HG03354 (cell line): ENCODE measurements around the gene AGO1.
"Not testable (repeated sequence)": the region's sequence is repeated elsewhere in the genome, so short reads cannot be mapped to it uniquely, and the experiment has no call there.

Experiments
- ATAC-seq: cut with Tn5 transposase; IDR thresholded peaks from one replicate; pipeline ENCODE4 v1.9.1; 2021; ENCODE audit warnings: mild to moderate bottlenecking; ENCODE audit not compliant: unreplicated experiment, poor library complexity, severe bottlenecking

The AGO1 gene

GRCh38 chr1:35864813-35865212 lies 18.2 kb upstream of the AGO1 start:
- ATAC-seq = no peak

- ATAC-seq = no peak
Measured at GRCh38 chr1:35866991-35867390, 16.0 kb upstream of the AGO1 start.

DNA sequence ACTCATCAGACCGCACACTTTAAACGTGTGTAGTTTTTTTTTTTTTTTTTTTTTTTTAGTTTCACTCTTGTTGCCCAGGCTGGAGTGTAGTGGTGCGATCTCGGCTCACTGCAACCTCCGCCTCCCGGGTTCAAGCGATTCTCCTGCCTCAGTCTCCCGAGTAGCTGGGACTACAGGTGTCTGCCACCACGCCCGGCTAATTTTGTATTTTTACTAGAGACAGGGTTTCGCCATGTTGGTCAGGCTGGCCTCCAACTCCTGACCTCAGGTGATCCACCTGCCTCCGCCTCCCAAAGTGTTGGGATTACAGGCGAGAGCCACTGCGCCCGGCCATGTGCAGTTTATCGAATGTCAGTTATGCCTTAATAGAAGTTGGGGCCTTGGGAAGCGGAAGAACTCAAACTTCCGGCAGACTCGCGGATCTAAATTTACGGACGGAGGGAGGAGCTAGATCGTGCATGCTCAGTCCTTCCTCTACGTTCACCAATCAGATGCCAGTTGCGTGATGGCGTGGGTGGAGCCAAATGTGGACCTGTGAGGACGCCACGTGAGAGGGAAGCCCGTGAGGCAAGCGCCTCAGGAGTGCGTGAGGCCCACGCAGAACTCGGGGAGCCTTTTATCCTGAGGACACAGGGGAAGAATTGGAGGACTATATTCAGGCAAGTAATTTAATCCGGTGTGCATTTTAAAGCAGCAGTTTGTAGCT lies 13.6 kb upstream of the AGO1 start:
- ATAC-seq = not testable (repeated sequence)

GRCh38 chr1:35870651-35871309 lies 12.2 kb upstream of the AGO1 start:
- ATAC-seq = no peak

DNA sequence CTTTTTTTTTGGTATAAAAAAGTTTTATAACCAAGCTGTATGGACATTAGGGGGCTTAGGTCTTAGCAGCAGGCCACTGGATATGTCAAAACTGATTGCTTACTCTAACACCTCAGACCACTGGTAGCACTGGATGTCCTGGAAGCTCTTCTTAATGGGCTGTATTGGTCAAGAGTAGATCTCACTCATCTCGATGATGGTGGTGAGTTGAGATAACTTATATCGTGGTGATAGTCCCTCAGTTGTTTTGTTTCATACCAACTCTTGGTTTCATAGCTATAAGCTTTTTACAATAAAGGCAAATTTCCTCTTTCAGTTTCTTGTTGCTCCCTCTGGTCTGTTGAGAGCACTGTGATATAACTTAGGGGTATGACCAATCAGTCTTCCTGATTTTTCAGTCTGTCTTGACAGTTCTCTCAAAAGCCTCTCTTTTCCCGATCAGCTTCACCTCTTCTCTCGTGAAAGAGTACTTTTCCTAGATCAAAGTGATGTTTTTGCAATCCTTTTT lies 9.7 kb upstream of the AGO1 start:
- no peak for ATAC-seq

GRCh38 chr1:35874115-35874514 lies 8.9 kb upstream of the AGO1 start:
- ATAC-seq = not testable (repeated sequence)

DNA sequence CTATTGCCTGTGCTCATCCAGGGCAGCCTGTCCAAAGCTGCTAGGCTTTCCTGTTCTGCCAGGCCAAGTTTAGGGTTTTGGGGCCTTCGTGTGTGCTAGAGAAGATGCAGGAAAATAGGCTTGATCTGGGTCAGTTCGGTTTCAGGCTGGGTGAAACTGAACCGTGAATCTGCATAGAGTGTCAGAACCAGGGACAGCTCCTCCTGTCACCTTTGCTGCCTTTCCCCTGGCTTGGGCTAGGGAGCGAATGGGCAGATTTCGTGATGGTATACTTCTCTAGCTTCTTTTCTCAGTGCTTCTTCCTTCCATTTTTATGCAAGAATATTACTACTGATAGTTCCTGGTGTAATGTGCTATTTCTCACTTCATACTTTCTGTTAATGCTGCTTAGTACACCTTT lies 6.0 kb upstream of the AGO1 start:
- ATAC-seq = no peak

GRCh38 chr1:35881850-35882273 lies 1.1 kb upstream of the AGO1 start:
- no peak for ATAC-seq

GRCh38 chr1:35882586-35882944 lies 444 bp upstream of the AGO1 start:
- ATAC-seq = no peak

DNA sequence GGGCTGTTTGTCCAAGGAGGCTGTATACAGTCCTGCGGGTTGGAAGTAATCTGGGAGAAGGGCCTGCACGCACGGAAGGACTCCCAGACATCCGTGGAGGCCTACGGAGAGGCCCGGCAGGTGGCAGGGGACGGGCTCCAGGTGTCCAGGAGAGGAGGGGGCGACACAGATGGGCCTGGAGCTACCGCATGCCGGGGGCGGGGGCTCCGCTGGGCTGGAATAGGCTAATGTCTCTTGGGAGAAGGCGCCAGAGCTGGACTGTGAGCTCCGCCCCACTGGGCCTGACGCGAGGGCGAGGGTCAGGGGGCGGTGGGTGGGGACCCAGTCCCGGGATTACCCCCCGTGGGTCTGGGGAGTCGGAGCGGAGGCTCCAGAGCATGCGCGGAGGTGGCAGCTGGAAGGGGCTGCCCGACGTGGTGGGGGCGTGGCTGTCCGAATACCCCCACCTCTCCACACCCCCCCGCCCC lies 659 bp downstream of the AGO1 start:
- ATAC-seq = peak; percentile 10

- no peak for ATAC-seq
Measured at GRCh38 chr1:35884934-35885333, 1.9 kb downstream of the AGO1 start.

DNA sequence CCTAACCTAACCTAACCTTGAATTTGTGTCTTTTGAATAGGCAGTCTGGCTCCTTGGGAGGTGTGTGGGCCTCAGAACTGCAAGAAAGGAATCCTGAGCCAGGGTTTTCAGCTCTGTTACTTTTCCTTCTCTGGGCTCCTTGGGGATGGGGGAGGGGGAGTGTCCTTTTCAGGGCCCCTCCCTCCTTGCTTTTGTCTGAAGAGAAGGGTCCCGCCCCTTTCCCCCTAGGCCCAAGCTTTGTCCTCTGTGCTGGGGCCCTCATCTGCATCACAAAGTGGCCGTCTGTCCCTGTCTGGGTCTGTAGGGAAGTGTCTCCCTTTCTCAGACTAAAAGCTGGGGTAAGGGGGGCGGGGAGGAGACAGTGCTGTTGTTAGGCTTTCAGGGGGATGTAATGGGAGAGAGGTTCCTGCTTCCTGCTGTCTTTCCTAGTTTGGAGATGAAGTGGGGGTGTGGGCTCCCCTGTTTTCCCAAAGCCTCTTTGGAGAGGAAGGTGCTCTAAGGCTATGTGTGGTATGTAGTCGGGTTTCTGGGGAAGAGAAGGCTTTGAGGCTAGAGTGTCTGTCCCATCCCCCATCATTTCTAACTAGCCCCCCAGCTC lies 3.1 kb downstream of the AGO1 start:
- ATAC-seq = no peak

- no peak for ATAC-seq
Measured at GRCh38 chr1:35886577-35887431, 3.8 kb downstream of the AGO1 start.

DNA sequence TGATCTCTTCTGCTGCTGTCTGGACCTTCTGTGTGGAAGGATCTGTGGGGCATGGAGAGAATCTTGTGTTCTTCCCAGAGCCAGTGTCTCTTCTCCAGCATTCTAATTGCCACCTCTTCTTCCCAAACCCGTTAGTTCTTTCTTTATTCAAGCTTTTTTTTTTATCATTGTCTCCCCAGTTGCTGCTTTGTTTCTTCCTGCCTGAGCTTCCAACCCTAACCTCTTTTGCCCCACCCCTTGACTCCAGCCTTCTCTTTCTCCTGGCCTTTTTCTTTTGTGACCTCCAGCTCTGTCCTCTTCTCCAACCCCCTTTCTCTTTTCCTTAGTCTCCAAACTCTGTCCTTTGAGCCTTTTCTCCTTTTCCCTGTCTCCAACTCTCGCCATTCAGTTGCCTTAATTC lies 4.5 kb downstream of the AGO1 start:
- ATAC-seq = no peak

DNA sequence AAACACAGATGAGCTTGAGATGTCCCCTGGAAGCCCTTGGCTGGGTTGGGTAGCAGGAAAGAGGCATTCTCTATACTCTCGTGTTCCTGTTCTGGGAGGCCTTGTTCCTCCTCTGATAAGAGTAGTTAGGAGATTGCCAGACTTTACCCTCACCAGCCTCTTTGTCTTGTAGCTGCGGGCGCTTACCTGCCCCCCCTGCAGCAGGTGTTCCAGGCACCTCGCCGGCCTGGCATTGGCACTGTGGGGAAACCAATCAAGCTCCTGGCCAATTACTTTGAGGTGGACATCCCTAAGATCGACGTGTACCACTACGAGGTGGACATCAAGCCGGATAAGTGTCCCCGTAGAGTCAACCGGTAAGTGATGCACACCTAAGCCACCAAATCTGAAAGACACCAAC lies 5.2 kb downstream of the AGO1 start:
- no peak for ATAC-seq

DNA sequence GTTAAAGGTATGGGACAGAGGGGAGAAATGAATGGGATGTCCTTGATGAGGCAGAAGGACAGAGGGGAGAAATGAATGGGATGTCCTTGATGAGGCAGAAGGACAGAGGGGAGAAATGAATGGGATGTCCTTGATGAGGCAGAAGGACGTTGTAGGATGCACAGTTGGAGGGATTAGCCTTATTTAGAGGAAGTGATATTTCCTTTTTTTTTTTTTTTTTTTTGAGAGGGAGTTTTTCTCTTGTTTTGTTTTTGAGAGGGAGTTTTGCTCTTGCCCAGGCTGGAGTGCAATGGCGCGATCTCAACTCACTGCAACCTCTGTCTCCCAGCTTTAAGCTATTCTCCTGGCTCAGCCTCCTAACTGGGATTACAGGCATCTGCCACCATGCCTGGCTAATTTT lies 6.0 kb downstream of the AGO1 start:
- not testable (repeated sequence) for ATAC-seq

DNA sequence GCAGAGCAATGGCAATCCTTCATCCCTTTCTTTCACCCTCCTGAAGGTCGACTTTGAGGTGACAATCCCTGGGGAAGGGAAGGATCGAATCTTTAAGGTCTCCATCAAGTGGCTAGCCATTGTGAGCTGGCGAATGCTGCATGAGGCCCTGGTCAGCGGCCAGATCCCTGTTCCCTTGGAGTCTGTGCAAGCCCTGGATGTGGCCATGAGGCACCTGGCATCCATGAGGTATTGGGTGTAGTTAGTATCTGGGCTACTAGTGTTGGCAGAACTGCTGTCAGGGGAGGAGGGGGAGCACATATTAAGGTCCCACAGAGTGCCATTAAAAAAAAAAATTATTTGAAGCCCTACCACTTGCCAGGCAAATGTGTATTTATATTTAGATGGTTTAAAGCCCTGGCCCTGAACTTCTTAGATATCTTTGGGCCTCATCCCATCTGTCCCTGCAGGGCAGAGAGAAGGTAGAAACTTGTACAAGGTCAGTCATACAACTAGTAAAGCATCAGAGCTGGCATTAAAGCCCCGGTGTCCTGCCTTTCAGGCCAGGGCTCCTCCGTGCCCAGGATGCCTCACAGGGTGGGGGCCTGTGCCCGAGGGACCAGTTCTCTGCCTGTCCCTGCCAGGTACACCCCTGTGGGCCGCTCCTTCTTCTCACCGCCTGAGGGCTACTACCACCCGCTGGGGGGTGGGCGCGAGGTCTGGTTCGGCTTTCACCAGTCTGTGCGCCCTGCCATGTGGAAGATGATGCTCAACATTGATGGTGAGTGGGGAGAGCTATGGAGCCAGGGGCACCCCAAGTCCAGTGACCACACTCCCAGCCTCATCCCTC lies 10.3 kb downstream of the AGO1 start:
- ATAC-seq = no peak

DNA sequence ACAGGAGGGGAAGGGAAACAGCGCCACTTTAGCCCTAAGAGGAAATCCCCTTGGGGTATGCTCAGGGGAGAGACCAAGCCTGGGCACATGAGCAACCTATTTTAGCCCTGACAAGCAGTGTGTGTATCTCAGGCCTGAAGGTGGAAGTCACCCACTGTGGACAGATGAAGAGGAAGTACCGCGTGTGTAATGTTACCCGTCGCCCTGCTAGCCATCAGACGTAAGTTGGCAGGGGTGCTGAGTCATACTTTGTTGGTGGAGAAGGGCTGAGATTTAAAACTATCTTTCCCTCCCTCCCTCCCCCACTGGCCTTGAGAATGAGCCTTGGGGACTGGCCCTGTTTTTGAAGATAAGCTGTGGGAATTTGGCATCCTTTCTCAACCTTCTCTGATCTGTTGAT lies 11.2 kb downstream of the AGO1 start:
- no peak for ATAC-seq

DNA sequence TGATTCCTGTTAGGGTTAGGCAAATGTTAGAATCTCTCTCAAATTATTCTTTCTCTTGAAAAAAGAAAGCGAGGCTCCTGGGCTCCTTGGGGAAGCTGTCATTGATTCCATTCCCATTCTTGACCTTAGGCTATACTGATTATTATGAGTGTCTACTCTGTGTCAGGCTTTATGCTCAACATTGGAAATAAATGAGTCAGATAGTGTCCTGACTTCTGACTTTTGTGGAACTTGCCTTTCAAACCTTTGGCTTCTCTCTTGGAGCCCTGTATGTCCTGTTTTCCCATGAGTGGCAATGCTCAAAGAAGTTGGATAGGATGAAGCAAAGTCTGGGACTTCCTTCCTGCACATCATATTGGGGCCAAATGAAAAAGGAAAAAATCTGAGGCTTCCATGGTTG lies 11.6 kb downstream of the AGO1 start:
- ATAC-seq = no peak
